GM23338 (cell line): ENCODE measurements around the gene BCAP31. TPM values are rescaled to one million over a fixed set of nuclear protein-coding genes. Genes with fewer than 3 reads are reported as not detected.
"Not testable (repeated sequence)": the region's sequence is repeated elsewhere in the genome, so short reads cannot be mapped to it uniquely, and the experiment has no call there.

Experiments
- ATAC-seq: fragments of 200-7000 bp; cut with Tn5 transposase; 3 replicates; pipeline ENCODE4 v1.9.1; 2020
- DNase-seq: peaks from one replicate; pipeline ENCODE4 v3.0.0-alpha.2; 2015; ENCODE audit warnings: low spot score
- H2AFZ ChIP-seq: fragments of 200-600 bp; sonication (generic); 2 replicates; pipeline ENCODE4 v1.8.0; 2016; ENCODE audit warnings: antibody characterized with exemption, mild to moderate bottlenecking, moderate library complexity
- H3F3A ChIP-seq: fragments of 200-600 bp; sonication (generic); replicated peaks from 2 replicates; pipeline ENCODE4 v1.8.0; 2017; ENCODE audit warnings: antibody characterized with exemption, mixed run types, low read depth
- H3K27ac ChIP-seq: fragments of 200-600 bp; sonication (generic); 2 replicates; pipeline ENCODE4 v1.6.1; 2016; ENCODE audit warnings: low read depth
- H3K27me3 ChIP-seq: fragments of 200-600 bp; sonication (generic); 2 replicates; pipeline ENCODE4 v1.8.0; 2016; ENCODE audit warnings: mild to moderate bottlenecking, mixed run types, moderate library complexity; ENCODE audit not compliant: insufficient read depth
- H3K36me3 ChIP-seq: fragments of 200-600 bp; sonication (generic); 2 replicates; pipeline ENCODE4 v1.8.0; 2016; ENCODE audit warnings: mild to moderate bottlenecking; ENCODE audit not compliant: insufficient read depth
- H3K4me1 ChIP-seq: fragments of 200-600 bp; sonication (generic); 2 replicates; pipeline ENCODE4 v1.8.0; 2016; ENCODE audit warnings: mild to moderate bottlenecking, moderate library complexity; ENCODE audit not compliant: insufficient read depth
- H3K4me2 ChIP-seq: fragments of 200-600 bp; sonication (generic); 2 replicates; pipeline ENCODE4 v1.7.1; 2017; ENCODE audit warnings: mixed run types
- H3K4me3 ChIP-seq: fragments of 200-600 bp; sonication (generic); 2 replicates; pipeline ENCODE4 v1.6.1; 2016; ENCODE audit warnings: mixed run types
- H3K79me2 ChIP-seq: fragments of 200-600 bp; sonication (generic); replicated peaks from 2 replicates; pipeline ENCODE4 v1.8.0; 2017; ENCODE audit warnings: mild to moderate bottlenecking; ENCODE audit not compliant: insufficient read depth
- H3K9me2 ChIP-seq: fragments of 200-600 bp; sonication (generic); 2 replicates; pipeline ENCODE4 v1.8.0; 2017; ENCODE audit not compliant: insufficient read depth
- H4K20me1 ChIP-seq: fragments of 200-600 bp; sonication (generic); replicated peaks from 2 replicates; pipeline ENCODE4 v1.8.0; 2017; ENCODE audit warnings: mild to moderate bottlenecking; ENCODE audit not compliant: insufficient read depth
- H3K27ac Mint-ChIP-seq: 2 replicates; pipeline ENCODE4 v1.8.0; 2020; ENCODE audit warnings: inconsistent platforms, mild to moderate bottlenecking, moderate library complexity, mixed read lengths
- H3K27me3 Mint-ChIP-seq: 3 replicates; pipeline ENCODE4 v1.8.0; 2022; ENCODE audit warnings: low read depth, mild to moderate bottlenecking, moderate library complexity, mixed read lengths, inconsistent platforms; ENCODE audit not compliant: insufficient read depth, poor library complexity
- H3K36me3 Mint-ChIP-seq: 3 replicates; pipeline ENCODE4 v1.8.0; 2021; ENCODE audit warnings: low read depth, mild to moderate bottlenecking, inconsistent platforms, moderate library complexity, mixed read lengths
- H3K4me1 Mint-ChIP-seq: 3 replicates; pipeline ENCODE4 v1.8.0; 2020; ENCODE audit warnings: mild to moderate bottlenecking, inconsistent platforms, mixed read lengths
- H3K4me3 Mint-ChIP-seq: 3 replicates; pipeline ENCODE4 v1.8.0; 2021; ENCODE audit warnings: moderate library complexity, mild to moderate bottlenecking, inconsistent platforms, mixed read lengths
- H3K9me3 Mint-ChIP-seq: 3 replicates; pipeline ENCODE4 v1.8.0; 2020; ENCODE audit warnings: moderate library complexity, mild to moderate bottlenecking, inconsistent platforms, mixed read lengths
- CTCF ChIP-seq, 2 experiments: fragments of 200-600 bp in 1 of 2; sonication (generic) in 1 of 2; conservative IDR thresholded peaks; 2 replicates each; pipeline versions ENCODE4 v1.5.1 to v1.6.1; 2016 to 2017; ENCODE audit warnings: antibody characterized with exemption in 2 of 2, low read depth in 2 of 2, mild to moderate bottlenecking in 2 of 2, moderate library complexity in 1 of 2
- ETS1 ChIP-seq: IDR thresholded peaks from 2 replicates; pipeline ENCODE4 v1.6.1; 2016; ENCODE audit warnings: antibody characterized with exemption
- EZH2phosphoT487 ChIP-seq: fragments of 200-600 bp; sonication (generic); IDR thresholded peaks from one replicate; pipeline ENCODE4 v1.8.1; 2018; ENCODE audit warnings: antibody characterized with exemption; ENCODE audit not compliant: unreplicated experiment
- POLR2AphosphoS5 ChIP-seq: IDR thresholded peaks from 2 replicates; pipeline ENCODE4 v1.6.1; 2016; ENCODE audit warnings: antibody characterized with exemption, low read depth
- REST ChIP-seq: IDR thresholded peaks from one replicate; pipeline ENCODE4 v1.6.1; 2018; ENCODE audit warnings: antibody characterized with exemption; ENCODE audit not compliant: unreplicated experiment
- polyA plus RNA-seq: library from polyadenylated mRNA; unstranded; fragments of >200 nt; fragmentation: Nextera tagmentation; extraction: Ambion mirVana; gene quantifications from 2 replicates; pipeline ENCODE4 v1.2.1, GENCODE V29; 2016
- total RNA-seq: library from RNA; depleted of rRNA; stranded (reverse); fragments of >200 nt; shearing (Covaris generic); gene quantifications from 2 replicates; pipeline ENCODE4 v1.2.3, GENCODE V29; 2014

Gene BCAP31
- total and polyA plus RNA-seq, 2 experiments from 2014 or later, result 85.0 to 145 TPM

GRCh38 chrX:153730115-153730514 lies 5.9 kb upstream of the BCAP31 start:
- not testable (repeated sequence) for H4K20me1 ChIP-seq, H3K79me2 ChIP-seq, ATAC-seq, H3K9me2 ChIP-seq, H3K36me3 Mint-ChIP-seq, H3K4me3 Mint-ChIP-seq, H3K27me3 ChIP-seq, H3K27ac Mint-ChIP-seq, H3K9me3 Mint-ChIP-seq, H2AFZ ChIP-seq, H3K4me1 ChIP-seq, H3K4me3 ChIP-seq, H3K36me3 ChIP-seq, H3K27me3 Mint-ChIP-seq, DNase-seq, H3K27ac ChIP-seq, H3F3A ChIP-seq, H3K4me2 ChIP-seq
- H3K4me1 Mint-ChIP-seq, result peaks cover 14% of the 10 kb centered on the region

GRCh38 chrX:153728951-153729631 lies 4.9 kb upstream of the BCAP31 start:
- Histone ChIP-seq H3K4me2 (no peak overlapping the region), H3K4me3 (no peak overlapping the region), H2AFZ (no peak overlapping the region), H3K4me1 (peaks cover 8% of the 10 kb centered on the region; the same call in 1 of the 2 replicates), H3K9me2 (no peaks in the 10 kb centered on the region), H4K20me1 (no peaks in the 10 kb centered on the region), H3K79me2 (no peaks in the 10 kb centered on the region), H3K27me3 (no peaks in the 10 kb centered on the region), H3K36me3 (no peaks in the 10 kb centered on the region), H3K27ac (no peak overlapping the region), H3F3A (no peaks in the 10 kb centered on the region)
- peaks cover 2% of the 10 kb centered on the region; the same call in 1 of the 3 replicates for H3K9me3 Mint-ChIP-seq
- H3K36me3 Mint-ChIP-seq, result peaks cover 9% of the 10 kb centered on the region; the same call in 1 of the 3 replicates
- peaks cover 4% of the 10 kb centered on the region for H3K27me3 Mint-ChIP-seq
- H3K4me3 Mint-ChIP-seq, result no peak overlapping the region
- DNase-seq (no peak), ATAC-seq (no peak)
- peaks cover 14% of the 10 kb centered on the region for H3K4me1 Mint-ChIP-seq
- no peak for TF ChIP-seq EZH2phosphoT487
- no peak for TF ChIP-seq REST
- TF ChIP-seq POLR2AphosphoS5, result no peak
- TF ChIP-seq ETS1, result no peak
- TF ChIP-seq CTCF (conservative IDR thresholded peaks at IDR 0.05; ENCODE audit: low read depth in 2 of 2), result no peak
- no peak overlapping the region for H3K27ac Mint-ChIP-seq
